Left hindlimb (tissue), 1 donor: ENCODE results near the gene SEPTIN6.

Experiments used
- DNase-seq: peaks from one replicate; pipeline ENCODE4 v3.0.0-alpha.2; 2018

The SEPTIN6 gene

GRCh38 chrX:119693040-119693995 lies at the start of gene SEPTIN6:
SEPTIN6 (minus strand) TSS chrX:119693168; CDS start chrX:119693105, 63 bp downstream.
- peak; percentile 85 for DNase-seq

GRCh38 chrX:119738742-119739141 lies 45.8 kb upstream of the SEPTIN6 start:
- DNase-seq: no peak

- no peak for DNase-seq
These were observed 43.3 kb upstream of the SEPTIN6 start for GRCh38 chrX:119736206-119736764.

- no peak for DNase-seq
These were observed 42.5 kb upstream of the SEPTIN6 start for GRCh38 chrX:119735467-119735866.

GRCh38 chrX:119734897-119735339 lies 42.0 kb upstream of the SEPTIN6 start:
- DNase-seq: peak; percentile 47

- DNase-seq: peak; percentile 35
These were observed 36.6 kb upstream of the SEPTIN6 start for GRCh38 chrX:119729408-119730201.

- DNase-seq: no peak
These were observed 35.5 kb upstream of the SEPTIN6 start for GRCh38 chrX:119728487-119728886.

GRCh38 chrX:119726900-119727555 lies 34.1 kb upstream of the SEPTIN6 start:
- no peak for DNase-seq

GRCh38 chrX:119721926-119722325 lies 29.0 kb upstream of the SEPTIN6 start:
- DNase-seq: no peak

- DNase-seq: no peak
These were observed 28.5 kb upstream of the SEPTIN6 start for GRCh38 chrX:119721487-119721886.

- no peak for DNase-seq
These were observed 16.7 kb upstream of the SEPTIN6 start for GRCh38 chrX:119709630-119710029.

- no peak for DNase-seq
These were observed 16.0 kb upstream of the SEPTIN6 start for GRCh38 chrX:119708936-119709335.

GRCh38 chrX:119706616-119707015 lies 13.6 kb upstream of the SEPTIN6 start:
- no peak for DNase-seq

GRCh38 chrX:119698845-119699244 lies 5.9 kb upstream of the SEPTIN6 start:
- no peak for DNase-seq

- no peak for DNase-seq
These were observed 3.4 kb upstream of the SEPTIN6 start for GRCh38 chrX:119696251-119696890.

GRCh38 chrX:119695535-119696050 lies 2.6 kb upstream of the SEPTIN6 start:
- no peak for DNase-seq

- no peak for DNase-seq
These were observed 1.9 kb upstream of the SEPTIN6 start for GRCh38 chrX:119694601-119695534.

GRCh38 chrX:119693996-119694451 lies 1.1 kb upstream of the SEPTIN6 start:
- no peak for DNase-seq

- peak; percentile 53 for DNase-seq
These were observed 553 bp downstream of the SEPTIN6 start for GRCh38 chrX:119692191-119693039.
